ENCODE results near the gene DEFB129. TPM values are rescaled to one million over a fixed set of nuclear protein-coding genes. Genes with fewer than 3 reads are reported as not detected.
A peak's percentile ranks its signal among the peaks of the same experiment; 100 is the strongest.

The DEFB129 gene
- total RNA-seq, 1 experiment from 2014 or later: not detected

DNA sequence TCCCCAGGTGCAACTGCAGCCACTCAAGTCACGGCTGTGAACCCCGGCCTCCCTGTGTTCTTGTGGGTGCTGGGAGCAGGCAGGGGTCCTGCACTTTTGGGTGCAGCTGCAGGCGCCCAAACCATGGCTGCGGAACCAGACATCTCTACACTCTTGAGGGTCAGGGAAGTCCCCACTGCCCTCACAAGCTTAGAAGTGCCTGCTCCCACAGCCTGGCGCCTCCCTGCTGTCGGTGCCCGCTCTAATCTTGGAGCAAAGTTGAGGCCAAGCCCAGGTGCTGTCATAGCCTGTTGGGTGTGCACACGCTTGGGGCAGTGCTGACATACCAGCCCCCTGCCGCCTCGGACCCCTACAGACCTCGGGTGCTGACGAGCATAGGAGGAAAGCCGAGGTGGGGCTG is 36.6 kb downstream of the DEFB129 start:
- TF ChIP-seq ZNF219 (CRISPR knock-in tag; IDR thresholded peaks at IDR 0.05; ENCODE audit: borderline replicate concordance) (no peak), MAX (CRISPR knock-in tag; IDR thresholded peaks at IDR 0.05) (no peak), NR1H2 (CRISPR knock-in tag; IDR thresholded peaks at IDR 0.05) (no peak)
- TF ChIP-seq, protein P1, sequence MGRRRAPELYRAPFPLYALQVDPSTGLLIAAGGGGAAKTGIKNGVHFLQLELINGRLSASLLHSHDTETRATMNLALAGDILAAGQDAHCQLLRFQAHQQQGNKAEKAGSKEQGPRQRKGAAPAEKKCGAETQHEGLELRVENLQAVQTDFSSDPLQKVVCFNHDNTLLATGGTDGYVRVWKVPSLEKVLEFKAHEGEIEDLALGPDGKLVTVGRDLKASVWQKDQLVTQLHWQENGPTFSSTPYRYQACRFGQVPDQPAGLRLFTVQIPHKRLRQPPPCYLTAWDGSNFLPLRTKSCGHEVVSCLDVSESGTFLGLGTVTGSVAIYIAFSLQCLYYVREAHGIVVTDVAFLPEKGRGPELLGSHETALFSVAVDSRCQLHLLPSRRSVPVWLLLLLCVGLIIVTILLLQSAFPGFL (CRISPR knock-in tag; IDR thresholded peaks at IDR 0.05; ENCODE audit: borderline replicate concordance): no peak
- CTCF ChIA-PET: interaction anchor here (1.1 to 1.3 kb wide), 2 partner anchors 15 to 44 kb away, joined by 3 to 5 read pairs; no protein-coding TSS in a partner anchor
- Mint-ChIP-seq H3K36me3 (0 out of 2 replicates have a peak, but pooled peaks cover 2% of the 10 kb centered on the region), H3K27ac (no peak overlapping the region), H3K4me3 (no peak overlapping the region), H3K9me3 (peaks cover 3% of the 10 kb centered on the region; the same call in 1 of the 2 replicates), H3K27me3 (ENCODE audit: low read depth) (peaks cover 96% of the 10 kb centered on the region), H3K4me1 (peaks cover 10% of the 10 kb centered on the region)
- POLR2A ChIA-PET: interaction anchor here (0.5 kb wide), 1 partner anchor 8 kb away, joined by 3 read pairs; no protein-coding TSS in a partner anchor
- DNase-seq (ENCODE audit: low spot score): no peak
- ATAC-seq: no peak

- peaks cover 8% of the 10 kb centered on the region; the same call in 1 of the 2 replicates for H3K36me3 Mint-ChIP-seq
- peaks cover 75% of the 10 kb centered on the region for H3K27me3 Mint-ChIP-seq (ENCODE audit: low read depth)
- ATAC-seq (peak; percentile 92), DNase-seq (ENCODE audit: low spot score) (peak; percentile 98)
- H3K4me1 Mint-ChIP-seq: peaks cover 10% of the 10 kb centered on the region
- peaks cover 3% of the 10 kb centered on the region; the same call in 1 of the 2 replicates for H3K9me3 Mint-ChIP-seq
- POLR2A ChIA-PET: interaction anchor here (1.0 to 1.1 kb wide), 2 partner anchors 34 to 58 kb away, joined by 3 to 5 read pairs; no protein-coding TSS in a partner anchor
- CTCF ChIA-PET: interaction anchor here (0.6 to 1.7 kb wide), 11 partner anchors 9 to 67 kb away, joined by 3 to 12 read pairs (median 5); partner anchors contain the start of genes DEFB129, DEFB132 and SOX12
- no peak overlapping the region; the same call in 1 of the 2 replicates for H3K27ac Mint-ChIP-seq
- peak overlapping the region; percentile 66 for H3K4me3 Mint-ChIP-seq
- TF ChIP-seq KAT7 (CRISPR knock-in tag; IDR thresholded peaks at IDR 0.05; ENCODE audit: borderline replicate concordance) (no peak), ZNF423 (CRISPR knock-in tag; IDR thresholded peaks at IDR 0.05) (no peak), AFF4 (CRISPR knock-in tag; IDR thresholded peaks at IDR 0.05; ENCODE audit: borderline replicate concordance) (no peak), FOXJ3 (CRISPR knock-in tag; IDR thresholded peaks at IDR 0.05; ENCODE audit: borderline replicate concordance) (no peak), FOXP1 (CRISPR knock-in tag; IDR thresholded peaks at IDR 0.05; ENCODE audit: borderline replicate concordance) (peak; percentile 80; the same call in 1 of the 2 replicates), TEAD4 (CRISPR knock-in tag; IDR thresholded peaks at IDR 0.05) (peak; percentile 69), MYBL2 (CRISPR knock-in tag; IDR thresholded peaks at IDR 0.05) (no peak), CREM (CRISPR knock-in tag; IDR thresholded peaks at IDR 0.05) (no peak), SMAD3 (CRISPR knock-in tag; IDR thresholded peaks at IDR 0.05; ENCODE audit: borderline replicate concordance) (no peak; the same call in 1 of the 2 replicates), JAZF1 (CRISPR knock-in tag; IDR thresholded peaks at IDR 0.05) (no peak), ZNF671 (CRISPR knock-in tag; IDR thresholded peaks at IDR 0.05) (0 out of 2 replicates have a peak, but pooled peaks have one; percentile 7), ATF1 (CRISPR knock-in tag; IDR thresholded peaks at IDR 0.05) (no peak), HMGA2 (CRISPR knock-in tag; IDR thresholded peaks at IDR 0.05) (no peak)
- TF ChIP-seq, protein P2, sequence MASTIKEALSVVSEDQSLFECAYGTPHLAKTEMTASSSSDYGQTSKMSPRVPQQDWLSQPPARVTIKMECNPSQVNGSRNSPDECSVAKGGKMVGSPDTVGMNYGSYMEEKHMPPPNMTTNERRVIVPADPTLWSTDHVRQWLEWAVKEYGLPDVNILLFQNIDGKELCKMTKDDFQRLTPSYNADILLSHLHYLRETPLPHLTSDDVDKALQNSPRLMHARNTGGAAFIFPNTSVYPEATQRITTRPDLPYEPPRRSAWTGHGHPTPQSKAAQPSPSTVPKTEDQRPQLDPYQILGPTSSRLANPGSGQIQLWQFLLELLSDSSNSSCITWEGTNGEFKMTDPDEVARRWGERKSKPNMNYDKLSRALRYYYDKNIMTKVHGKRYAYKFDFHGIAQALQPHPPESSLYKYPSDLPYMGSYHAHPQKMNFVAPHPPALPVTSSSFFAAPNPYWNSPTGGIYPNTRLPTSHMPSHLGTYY (CRISPR knock-in tag; IDR thresholded peaks at IDR 0.05): no peak
- TF ChIP-seq, protein P3, sequence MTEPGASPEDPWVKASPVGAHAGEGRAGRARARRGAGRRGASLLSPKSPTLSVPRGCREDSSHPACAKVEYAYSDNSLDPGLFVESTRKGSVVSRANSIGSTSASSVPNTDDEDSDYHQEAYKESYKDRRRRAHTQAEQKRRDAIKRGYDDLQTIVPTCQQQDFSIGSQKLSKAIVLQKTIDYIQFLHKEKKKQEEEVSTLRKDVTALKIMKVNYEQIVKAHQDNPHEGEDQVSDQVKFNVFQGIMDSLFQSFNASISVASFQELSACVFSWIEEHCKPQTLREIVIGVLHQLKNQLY (CRISPR knock-in tag; IDR thresholded peaks at IDR 0.05): no peak
- TF ChIP-seq, protein P4, sequence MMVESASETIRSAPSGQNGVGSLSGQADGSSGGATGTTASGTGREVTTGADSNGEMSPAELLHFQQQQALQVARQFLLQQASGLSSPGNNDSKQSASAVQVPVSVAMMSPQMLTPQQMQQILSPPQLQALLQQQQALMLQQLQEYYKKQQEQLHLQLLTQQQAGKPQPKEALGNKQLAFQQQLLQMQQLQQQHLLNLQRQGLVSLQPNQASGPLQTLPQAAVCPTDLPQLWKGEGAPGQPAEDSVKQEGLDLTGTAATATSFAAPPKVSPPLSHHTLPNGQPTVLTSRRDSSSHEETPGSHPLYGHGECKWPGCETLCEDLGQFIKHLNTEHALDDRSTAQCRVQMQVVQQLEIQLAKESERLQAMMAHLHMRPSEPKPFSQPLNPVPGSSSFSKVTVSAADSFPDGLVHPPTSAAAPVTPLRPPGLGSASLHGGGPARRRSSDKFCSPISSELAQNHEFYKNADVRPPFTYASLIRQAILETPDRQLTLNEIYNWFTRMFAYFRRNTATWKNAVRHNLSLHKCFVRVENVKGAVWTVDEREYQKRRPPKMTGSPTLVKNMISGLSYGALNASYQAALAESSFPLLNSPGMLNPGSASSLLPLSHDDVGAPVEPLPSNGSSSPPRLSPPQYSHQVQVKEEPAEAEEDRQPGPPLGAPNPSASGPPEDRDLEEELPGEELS (CRISPR knock-in tag; IDR thresholded peaks at IDR 0.05): no peak
Measured at GRCh38 chr20:266596-267562, 39.8 kb downstream of the DEFB129 start.

All from WTC11 (cell line).